Right kidney (tissue), 1 donor: Measurements from ENCODE around the gene APC2.

Experiments used
- DNase-seq: peaks from one replicate; pipeline ENCODE4 v3.0.0-alpha.2; 2016

APC2 gene

DNA sequence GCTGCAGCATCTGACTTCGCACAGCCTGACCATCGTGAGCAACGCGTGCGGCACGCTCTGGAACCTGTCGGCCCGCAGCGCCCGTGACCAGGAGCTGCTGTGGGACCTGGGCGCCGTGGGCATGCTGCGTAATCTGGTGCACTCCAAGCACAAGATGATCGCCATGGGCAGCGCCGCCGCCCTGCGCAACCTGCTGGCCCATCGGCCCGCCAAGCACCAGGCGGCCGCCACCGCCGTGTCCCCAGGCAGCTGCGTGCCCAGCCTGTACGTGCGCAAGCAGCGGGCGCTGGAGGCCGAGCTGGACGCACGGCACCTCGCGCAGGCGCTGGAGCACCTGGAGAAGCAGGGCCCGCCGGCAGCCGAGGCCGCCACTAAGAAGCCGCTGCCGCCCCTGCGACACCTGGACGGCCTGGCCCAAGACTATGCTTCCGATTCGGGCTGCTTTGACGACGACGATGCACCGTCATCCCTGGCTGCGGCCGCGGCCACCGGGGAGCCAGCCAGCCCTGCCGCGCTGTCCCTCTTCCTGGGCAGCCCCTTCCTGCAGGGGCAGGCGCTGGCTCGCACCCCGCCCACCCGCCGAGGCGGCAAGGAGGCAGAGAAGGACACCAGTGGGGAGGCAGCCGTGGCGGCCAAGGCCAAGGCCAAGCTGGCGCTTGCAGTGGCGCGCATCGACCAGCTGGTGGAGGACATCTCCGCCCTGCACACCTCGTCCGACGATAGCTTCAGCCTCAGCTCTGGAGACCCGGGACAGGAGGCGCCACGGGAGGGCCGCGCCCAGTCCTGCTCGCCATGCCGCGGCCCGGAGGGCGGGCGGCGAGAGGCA is 15.5 kb downstream of the APC2 start:
- peak; percentile 75 for DNase-seq

DNA sequence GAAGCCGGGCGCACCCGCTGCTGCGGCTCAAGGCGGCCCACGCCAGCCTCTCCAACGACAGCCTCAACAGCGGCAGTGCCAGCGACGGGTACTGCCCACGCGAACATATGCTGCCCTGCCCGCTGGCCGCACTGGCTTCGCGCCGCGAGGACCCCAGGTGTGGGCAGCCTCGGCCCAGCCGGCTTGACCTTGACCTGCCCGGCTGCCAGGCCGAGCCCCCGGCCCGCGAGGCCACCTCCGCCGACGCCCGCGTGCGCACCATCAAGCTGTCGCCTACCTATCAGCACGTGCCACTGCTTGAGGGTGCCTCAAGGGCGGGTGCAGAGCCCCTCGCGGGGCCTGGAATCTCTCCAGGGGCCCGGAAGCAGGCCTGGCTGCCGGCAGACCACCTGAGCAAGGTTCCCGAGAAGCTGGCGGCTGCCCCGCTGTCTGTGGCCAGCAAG is 16.1 kb downstream of the APC2 start:
- DNase-seq: no peak

DNA sequence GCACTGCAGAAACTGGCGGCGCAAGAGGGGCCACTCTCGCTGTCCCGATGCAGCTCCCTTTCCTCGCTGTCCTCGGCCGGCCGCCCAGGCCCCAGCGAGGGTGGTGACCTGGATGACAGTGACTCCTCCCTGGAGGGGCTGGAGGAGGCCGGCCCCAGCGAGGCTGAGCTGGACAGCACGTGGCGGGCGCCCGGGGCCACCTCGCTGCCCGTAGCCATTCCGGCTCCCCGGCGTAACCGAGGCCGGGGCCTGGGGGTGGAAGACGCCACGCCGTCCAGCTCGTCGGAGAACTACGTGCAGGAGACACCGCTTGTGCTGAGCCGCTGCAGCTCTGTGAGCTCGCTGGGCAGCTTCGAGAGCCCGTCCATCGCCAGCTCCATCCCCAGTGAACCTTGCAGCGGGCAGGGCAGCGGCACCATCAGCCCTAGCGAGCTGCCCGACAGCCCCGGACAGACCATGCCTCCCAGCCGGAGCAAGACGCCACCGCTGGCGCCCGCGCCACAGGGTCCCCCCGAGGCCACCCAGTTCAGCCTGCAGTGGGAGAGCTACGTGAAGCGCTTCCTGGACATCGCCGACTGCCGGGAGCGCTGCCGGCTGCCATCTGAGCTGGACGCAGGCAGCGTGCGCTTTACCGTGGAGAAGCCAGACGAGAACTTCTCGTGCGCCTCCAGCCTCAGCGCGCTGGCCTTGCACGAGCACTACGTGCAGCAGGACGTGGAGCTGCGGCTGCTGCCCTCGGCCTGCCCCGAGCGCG is 16.7 kb downstream of the APC2 start:
- DNase-seq: peak; percentile 61

DNA sequence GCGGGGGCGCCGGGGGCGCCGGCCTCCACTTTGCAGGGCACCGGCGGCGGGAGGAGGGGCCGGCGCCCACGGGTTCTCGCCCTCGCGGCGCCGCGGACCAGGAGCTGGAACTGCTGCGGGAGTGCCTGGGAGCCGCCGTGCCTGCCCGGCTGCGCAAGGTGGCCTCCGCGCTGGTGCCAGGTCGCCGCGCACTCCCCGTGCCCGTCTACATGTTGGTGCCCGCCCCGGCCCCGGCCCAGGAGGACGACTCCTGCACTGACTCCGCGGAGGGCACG is 17.2 kb downstream of the APC2 start:
- DNase-seq: no peak

DNA sequence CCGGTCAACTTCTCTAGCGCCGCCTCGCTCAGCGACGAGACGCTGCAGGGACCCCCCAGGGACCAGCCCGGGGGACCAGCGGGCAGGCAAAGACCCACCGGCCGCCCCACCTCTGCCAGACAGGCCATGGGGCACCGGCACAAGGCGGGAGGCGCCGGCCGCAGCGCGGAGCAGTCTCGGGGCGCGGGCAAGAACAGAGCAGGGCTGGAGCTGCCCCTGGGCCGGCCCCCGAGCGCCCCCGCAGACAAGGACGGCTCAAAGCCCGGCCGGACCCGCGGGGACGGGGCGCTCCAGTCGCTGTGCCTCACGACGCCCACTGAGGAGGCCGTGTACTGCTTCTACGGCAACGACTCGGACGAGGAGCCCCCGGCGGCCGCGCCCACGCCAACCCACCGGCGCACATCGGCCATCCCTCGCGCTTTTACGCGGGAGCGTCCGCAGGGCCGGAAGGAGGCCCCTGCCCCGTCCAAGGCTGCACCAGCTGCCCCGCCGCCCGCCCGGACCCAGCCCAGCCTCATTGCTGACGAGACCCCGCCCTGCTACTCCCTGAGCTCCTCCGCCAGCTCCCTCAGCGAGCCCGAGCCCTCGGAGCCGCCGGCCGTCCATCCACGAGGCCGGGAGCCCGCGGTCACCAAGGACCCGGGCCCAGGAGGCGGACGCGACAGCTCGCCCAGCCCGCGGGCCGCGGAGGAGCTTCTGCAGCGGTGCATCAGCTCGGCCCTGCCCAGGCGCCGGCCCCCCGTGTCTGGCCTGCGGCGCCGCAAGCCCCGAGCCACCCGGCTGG is 17.8 kb downstream of the APC2 start:
- DNase-seq: peak; percentile 55

DNA sequence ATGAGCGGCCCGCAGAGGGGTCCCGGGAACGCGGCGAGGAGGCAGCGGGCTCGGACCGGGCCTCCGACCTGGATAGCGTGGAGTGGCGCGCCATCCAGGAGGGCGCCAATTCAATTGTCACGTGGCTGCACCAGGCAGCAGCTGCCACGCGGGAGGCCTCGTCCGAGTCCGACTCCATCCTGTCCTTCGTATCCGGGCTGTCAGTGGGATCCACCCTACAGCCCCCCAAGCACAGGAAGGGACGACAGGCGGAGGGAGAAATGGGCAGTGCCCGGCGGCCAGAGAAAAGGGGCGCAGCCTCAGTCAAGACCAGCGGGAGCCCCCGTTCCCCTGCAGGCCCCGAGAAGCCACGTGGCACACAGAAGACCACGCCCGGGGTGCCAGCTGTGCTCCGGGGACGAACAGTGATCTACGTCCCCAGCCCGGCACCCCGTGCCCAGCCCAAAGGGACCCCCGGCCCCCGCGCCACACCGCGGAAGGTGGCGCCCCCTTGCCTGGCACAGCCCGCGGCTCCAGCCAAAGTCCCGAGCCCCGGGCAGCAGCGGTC is 18.4 kb downstream of the APC2 start:
- DNase-seq: peak; percentile 56

DNA sequence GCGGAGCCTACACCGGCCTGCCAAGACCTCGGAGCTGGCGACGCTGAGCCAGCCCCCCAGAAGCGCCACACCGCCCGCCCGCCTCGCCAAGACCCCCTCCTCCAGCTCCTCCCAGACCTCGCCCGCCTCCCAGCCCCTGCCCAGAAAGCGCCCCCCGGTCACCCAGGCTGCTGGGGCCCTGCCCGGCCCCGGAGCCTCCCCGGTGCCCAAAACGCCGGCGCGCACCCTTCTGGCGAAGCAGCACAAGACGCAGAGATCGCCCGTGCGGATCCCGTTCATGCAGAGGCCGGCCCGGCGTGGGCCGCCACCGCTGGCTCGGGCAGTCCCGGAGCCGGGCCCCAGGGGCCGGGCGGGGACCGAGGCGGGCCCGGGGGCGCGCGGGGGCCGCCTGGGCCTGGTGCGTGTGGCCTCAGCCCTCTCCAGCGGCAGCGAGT is 18.9 kb downstream of the APC2 start:
- DNase-seq: no peak

DNA sequence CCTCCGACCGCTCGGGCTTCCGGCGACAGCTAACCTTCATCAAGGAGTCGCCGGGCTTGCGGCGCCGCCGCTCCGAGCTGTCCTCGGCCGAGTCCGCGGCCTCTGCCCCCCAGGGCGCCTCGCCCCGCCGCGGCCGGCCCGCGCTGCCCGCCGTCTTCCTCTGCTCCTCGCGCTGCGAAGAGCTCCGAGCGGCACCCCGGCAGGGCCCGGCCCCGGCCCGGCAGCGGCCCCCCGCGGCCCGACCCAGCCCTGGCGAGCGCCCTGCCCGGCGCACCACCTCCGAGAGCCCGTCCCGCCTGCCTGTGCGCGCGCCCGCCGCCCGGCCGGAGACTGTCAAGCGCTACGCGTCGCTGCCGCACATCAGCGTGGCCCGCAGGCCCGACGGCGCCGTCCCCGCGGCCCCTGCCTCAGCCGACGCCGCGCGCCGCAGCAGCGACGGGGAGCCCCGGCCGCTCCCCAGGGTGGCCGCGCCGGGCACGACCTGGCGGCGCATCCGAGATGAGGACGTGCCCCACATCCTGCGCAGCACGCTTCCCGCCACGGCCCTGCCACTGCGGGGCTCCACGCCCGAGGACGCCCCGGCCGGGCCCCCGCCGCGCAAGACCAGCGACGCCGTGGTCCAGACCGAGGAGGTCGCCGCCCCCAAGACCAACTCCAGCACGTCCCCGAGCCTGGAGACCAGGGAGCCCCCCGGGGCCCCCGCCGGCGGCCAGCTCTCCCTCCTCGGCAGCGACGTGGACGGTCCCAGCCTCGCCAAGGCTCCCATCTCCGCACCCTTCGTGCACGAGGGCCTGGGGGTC is 19.5 kb downstream of the APC2 start:
- no peak for DNase-seq

DNA sequence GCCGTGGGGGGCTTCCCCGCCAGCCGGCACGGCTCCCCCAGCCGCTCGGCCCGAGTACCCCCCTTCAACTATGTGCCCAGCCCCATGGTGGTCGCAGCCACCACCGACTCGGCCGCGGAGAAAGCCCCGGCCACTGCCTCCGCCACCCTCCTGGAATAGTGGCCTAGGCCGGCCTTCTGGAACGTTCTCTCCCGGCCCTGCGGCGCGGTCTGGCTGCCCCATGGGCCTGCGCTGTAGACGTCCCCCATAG is 20.1 kb downstream of the APC2 start:
- DNase-seq: no peak

DNA sequence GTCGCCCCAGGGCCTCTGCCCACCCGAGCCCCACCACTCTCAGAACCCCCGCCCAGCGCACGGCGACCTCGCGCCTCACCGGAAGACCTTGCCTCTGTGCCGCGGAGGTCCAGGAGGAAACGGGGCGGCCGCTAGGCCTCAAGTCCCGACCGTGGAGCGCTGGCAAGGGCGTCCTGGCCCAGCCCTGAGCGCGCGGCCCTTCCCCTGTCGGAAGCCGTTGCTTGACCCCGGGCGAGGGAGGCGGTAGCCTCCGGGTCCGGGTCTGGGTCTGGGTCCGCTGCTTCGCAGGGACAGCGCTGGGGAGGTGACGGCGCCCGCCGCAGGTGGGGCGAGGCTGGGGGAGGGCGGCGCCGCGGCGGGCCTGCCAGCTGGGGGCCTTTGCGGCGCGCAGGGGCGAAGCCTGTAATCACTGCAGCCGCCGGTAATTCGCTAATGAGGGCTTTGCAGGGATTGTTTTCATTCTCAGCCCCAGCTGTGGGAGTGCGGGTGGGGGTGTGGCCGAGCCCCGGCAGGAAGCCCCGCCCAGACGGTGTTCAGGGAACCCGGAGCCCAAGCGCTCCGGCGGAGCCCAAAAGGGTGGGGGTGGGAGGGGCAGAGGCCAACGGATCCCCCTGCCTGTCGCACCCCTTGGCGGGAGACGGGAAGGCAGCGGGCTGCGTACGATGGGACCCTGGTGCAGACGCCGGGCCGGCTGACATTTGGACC is 20.5 kb downstream of the APC2 start:
- DNase-seq: peak; percentile 63

DNA sequence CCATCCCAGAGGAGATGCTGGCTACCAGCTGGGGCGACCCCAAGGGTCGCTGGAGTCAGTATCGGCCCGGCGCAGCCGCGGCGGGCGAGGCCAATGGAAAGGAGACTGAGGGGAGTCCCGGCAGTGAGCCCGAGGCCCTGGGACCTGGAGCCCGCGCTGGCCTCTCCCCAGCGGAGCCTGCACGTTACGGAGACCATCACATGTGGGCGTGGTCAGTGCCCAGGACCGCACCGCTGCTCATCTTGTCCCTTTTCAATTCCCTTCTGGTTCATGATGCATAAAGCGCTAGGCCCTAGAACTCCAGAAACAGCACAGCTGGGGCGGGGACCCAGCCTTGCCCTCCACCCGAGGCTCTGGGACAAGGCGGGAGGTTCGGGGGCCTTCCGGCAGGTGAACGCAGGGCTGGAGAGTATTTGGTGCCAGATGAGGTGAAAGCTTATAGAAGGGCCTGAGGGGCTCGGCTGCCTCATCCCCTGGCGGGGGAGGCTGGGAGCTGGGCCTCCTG is 21.1 kb downstream of the APC2 start:
- peak; percentile 64 for DNase-seq

DNA sequence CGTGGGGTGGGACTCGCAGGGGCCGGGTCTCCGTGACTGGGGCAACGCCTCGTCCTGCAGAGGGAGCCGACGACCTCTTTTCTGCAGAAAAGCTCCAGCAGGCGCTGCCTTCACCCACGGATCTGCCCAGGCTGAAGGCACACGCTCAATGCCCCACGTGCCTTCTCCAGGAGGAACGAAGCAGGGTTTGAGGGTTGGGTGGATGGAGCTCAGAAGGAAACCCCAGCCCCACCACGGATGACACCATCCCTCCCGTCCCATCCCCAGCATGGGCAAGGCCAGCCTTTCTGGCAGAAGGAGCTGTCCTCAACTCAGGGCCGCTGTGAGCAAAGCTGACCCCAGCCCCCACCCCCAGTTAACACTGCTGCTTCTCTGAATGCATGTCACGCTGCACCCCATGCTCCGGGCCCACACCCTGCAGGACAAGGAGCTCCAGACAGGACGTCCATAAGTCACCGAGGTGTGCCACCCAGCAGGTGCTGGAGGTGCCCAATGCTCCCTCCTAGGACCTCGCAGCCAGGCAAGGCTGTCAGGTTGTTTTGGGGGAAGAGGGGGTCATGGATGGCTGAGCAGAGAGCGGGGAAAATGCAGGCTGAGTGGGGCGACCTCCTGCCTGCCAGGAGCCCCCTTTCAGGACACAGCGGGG is 21.7 kb downstream of the APC2 start:
- no peak for DNase-seq

DNA sequence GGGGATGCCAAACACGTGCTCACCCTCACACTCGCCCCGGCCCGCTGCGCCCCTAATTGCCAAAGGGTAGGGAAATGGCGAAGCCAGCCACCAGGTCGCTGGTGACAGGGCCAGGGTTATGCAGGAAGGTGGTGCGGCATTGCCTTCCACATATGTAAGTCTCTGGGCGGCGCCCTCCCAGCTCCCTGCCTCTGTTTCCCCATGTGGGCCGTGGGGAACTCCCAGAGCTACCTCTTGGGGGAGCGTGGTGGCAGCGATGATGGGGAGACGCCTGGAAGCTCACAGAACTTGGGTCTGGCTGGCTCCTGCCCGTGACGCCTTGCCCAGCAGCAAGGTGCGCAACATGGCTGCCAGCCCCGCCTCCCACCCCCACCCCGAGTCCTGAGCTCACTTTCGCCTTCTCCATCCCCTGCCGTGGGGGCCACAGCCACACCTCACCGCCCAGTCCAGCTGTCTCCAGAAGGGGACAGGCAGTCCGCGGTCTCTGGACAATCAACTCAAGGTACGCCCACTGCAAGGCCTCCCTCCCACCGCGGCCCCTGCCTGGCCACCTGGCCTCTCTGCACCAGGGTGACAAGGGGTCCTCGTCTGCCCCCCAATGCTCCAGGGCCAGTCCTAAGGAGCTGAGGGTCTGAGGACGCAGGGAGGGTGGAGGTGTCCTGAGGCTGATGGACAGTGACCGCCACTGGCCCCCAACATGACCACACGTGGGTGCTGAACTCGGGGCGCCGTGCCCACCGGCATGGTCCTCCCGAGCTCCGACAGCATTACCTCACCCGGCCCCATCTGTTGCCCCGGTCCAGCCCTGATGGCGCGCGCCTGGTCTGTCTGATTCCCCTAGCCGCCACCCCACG is 22.5 kb downstream of the APC2 start:
- DNase-seq: no peak

DNA sequence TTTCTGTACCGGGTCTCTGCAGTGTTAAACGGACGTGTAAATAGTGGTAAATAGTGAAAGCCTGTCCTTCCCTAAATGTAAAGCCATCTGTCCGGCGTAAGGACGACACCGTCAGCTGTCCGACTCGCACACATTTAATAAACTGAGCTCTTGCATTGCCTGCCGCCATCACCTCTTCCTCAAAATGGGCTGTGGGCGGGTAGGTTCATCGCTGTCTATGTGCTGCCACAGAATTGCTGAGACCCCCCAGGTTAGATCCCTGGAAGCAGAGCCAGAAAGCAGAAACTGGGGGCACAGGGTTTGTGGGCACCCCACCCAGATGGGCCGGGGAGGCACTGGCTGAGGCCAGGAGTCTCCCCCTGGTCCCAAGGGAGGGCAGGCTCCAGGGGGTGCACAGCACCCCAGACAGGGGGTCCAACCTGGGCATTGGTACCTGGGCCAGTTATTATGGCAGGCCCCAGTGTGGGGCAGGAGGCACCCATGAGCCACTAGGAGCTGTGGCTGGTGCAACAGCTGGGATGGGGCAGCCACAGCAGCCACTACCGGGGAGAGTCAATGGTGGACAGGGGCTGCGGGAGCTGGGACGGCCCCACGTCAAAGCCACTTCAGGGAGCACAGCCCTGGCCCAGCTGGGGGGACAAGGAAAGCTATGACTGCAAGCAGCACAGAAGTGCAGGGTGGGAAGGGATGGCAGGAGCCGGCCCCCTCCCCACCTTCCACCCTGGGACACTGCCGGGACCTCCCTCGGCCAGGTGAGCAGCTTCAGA is 23.3 kb downstream of the APC2 start:
- no peak for DNase-seq

DNA sequence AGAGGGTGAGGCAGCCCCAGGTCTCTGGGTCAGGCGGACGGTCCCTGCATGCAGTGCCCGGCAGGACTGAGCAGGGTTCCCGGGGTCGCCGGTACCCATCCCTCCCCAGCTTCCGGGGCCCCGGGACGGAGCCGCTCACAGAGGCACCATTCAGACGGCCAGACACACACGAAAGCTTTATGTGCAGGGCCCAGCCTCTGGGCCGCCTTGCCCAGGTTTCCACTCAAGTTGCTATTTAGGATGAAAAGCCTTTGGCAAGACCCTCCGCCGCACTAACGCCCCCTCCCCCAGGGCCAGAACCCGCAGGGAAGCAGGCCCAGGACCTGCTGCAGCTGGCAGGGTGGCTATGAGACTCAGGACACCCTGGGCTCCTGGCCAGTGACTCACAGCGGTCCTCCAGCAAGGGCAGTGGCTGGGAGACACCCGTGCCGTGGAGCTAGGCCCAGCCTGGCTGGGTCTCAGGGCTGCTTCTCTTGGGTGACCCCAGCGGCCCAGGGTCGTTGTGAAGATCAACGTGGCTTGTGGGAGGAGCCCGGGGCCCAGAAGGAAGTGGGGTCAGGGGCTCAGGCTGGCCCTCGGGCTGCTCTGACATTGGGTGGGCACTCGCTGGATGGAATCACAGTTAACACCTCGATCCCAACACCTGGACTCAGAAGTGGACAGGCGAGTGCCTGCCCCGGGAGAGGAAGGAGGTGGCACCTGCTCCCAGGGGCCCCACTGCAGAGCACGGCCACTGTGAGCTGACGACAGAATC is 24.3 kb downstream of the APC2 start:
- DNase-seq: no peak

DNA sequence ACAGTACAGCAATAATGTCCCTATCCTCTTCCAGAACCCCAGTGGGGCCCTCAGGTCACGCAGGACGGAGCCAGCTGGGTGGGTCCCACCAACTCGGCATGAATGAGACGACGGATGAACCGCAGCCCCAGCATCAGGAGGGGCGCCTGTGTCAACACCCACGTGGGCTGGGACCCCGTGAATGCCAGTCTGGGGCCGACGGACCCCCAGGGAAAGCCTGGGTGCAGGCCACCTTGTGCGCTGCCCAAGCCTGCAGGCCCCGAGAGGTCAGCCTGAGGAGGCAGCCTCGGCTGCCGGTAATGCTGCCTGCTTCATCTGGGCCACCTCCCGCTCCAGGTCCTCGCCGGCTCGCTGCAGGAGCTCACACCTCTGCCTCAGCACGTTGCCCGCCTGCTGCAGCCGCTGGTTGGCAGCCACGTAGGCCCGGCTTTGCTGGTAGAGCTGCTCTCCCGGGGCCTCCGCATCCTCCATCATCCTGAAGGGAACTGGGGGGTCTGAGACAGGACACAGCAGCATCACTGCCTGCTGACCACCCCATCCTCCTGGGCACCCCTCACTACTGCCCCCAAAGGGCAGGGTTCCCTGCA is 24.9 kb downstream of the APC2 start:
- no peak for DNase-seq

DNA sequence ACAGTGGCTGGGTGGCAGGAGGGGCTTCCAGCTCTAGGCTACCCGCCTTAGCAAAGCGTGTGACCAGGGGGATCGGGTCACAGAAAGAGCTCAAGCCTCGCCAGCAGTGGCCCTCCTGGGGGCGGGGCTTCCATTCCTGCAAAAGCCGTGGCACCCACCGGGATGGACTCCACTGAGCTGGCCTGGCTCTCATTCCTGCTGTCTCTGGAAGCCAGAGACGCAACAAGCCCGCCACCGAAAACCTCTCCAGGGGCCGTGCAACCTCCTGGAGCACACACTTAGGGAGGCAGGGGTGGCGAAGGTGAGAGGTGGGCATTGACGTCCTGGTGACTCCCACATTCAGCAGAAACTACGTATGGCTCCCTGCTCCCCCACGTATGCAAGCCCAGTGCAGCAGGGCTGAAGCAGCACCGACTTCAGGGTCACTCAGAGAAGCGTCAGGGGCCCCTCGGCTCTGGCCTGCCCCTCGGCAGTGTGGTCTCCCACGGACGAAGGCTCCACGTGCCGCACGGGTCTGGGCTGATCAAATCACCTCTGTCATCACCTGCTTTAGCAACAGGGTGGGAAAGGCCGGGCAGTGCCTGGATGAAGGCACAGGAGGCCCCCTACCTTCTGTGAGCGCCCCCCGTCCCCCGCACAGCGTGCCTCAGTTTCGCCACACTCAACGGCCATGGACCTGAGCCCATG is 26.0 kb downstream of the APC2 start:
- DNase-seq: no peak
